Transverse colon (tissue), 4 donors: ENCODE data around the gene PRIMA1. TPM values are rescaled to one million over a fixed set of nuclear protein-coding genes. Genes with fewer than 3 reads are reported as not detected.

Experiments used
- DNase-seq: peaks from one replicate; pipeline ENCODE4 v3.0.0-alpha.2; 2019
- H3K27ac ChIP-seq, 4 donors: fragments of 200-600 bp; sonication (generic); 2 replicates each; pipeline ENCODE4 v1.5.1; 2016 to 2018; ENCODE audit warnings: inconsistent platforms in 4 of 4
- H3K27me3 ChIP-seq: fragments of 200-600 bp; sonication (generic); 2 replicates; pipeline ENCODE4 v1.5.1; 2017; ENCODE audit warnings: inconsistent platforms
- H3K36me3 ChIP-seq, 4 donors: fragments of 200-600 bp; sonication (generic); 2 replicates each; pipeline ENCODE4 v1.5.1; 2017 to 2019; ENCODE audit warnings: inconsistent platforms in 4 of 4
- H3K4me1 ChIP-seq, 4 donors: fragments of 200-600 bp; sonication (generic); 2 replicates each; pipeline ENCODE4 v1.5.1; 2017 to 2020; ENCODE audit warnings: inconsistent platforms in 4 of 4
- H3K4me3 ChIP-seq, 4 donors: fragments of 200-600 bp; sonication (generic); 1 replicate in 1 of 4; 2 replicates in 3 of 4; pipeline versions ENCODE4 v1.5.1 to v1.6.1; 2017 to 2019; ENCODE audit warnings: inconsistent platforms in 4 of 4
- H3K9me3 ChIP-seq, 2 donors: fragments of 200-600 bp; sonication (generic); 2 replicates each; pipeline ENCODE4 v1.5.1; 2017 to 2019; ENCODE audit warnings: inconsistent platforms in 2 of 2
- CTCF ChIP-seq, 5 experiments: fragments of 200-600 bp in 3 of 5; fragments of 450-650 bp in 2 of 5; sonication (generic) in 3 of 5; IDR thresholded peaks; 1 replicate in 2 of 5; 2 replicates in 3 of 5; pipeline ENCODE4 v1.5.1; 2016 to 2017; ENCODE audit warnings: antibody characterized with exemption in 5 of 5, inconsistent platforms in 3 of 5, mild to moderate bottlenecking in 2 of 5, moderate library complexity in 1 of 5
- EP300 ChIP-seq: sonication (generic); formaldehyde crosslinking; IDR thresholded peaks from one replicate; pipeline ENCODE4 v1.6.1; 2017; ENCODE audit warnings: antibody characterized with exemption, low read depth
- POLR2A ChIP-seq: fragments of 450-650 bp; IDR thresholded peaks from one replicate; pipeline ENCODE4 v1.6.1; 2016; ENCODE audit warnings: antibody characterized with exemption, mild to moderate bottlenecking, moderate library complexity
- POLR2AphosphoS5 ChIP-seq, 3 donors: sonication (generic); formaldehyde crosslinking; IDR thresholded peaks; one replicate each; pipeline ENCODE4 v1.6.1; 2016; ENCODE audit warnings: antibody characterized with exemption in 3 of 3
- WGBS, 2 donors: methylation state at CpG; one replicate each; pipeline ENCODE4 v1.1.5; 2018; ENCODE audit warnings: low coverage in 1 of 2; 5-methylcytosine and 5-hydroxymethylcytosine counted together
- in situ Hi-C, 4 donors: fragments of 200-750 bp; cut with MboI; loops; one replicate each; pipeline versions ENCODE4 v1.15.0 to v1.15.1; 2017; ENCODE audit warnings: low sequenced_read_pairs in 3 of 4, low pct_ligation_motif_present in 1 of 4, low pct_unique_long_range_greater_than_20kb in 1 of 4
- intact Hi-C: fragments of 100-400 bp; cut with DNase I; formaldehyde crosslinking; loops from one replicate; pipeline ENCODE4 v1.15.1; 2023; ENCODE audit warnings: low total_unique reads
- total RNA-seq, 4 donors: library from RNA; depleted of rRNA; stranded (reverse); fragments of >200 nt; gene quantifications; one replicate each; pipeline ENCODE4 v1.1.0, GENCODE V29; 2016

PRIMA1 gene
- total RNA-seq, 4 donors from 2014 or later, result 3.0 to 8.2 (median 4.8) TPM

- intact Hi-C loops (loop anchor here (2.0 kb wide), 1 partner anchor 133 kb away; no protein-coding TSS in a partner anchor), in situ Hi-C loops (no loop called here)
- no peak for TF ChIP-seq CTCF (IDR thresholded peaks at IDR 0.05)
- TF ChIP-seq EP300, result no peak
- TF ChIP-seq POLR2A, result no peak
- TF ChIP-seq POLR2AphosphoS5 (IDR thresholded peaks at IDR 0.05), result no peak
- Histone ChIP-seq H3K27ac (peak overlapping the region; percentile 78 to 92 (median 84)), H3K27me3 (peaks cover 33% of the 10 kb centered on the region), H3K4me1 (peaks cover 6 to 14% (median 10%) of the 10 kb centered on the region in 4 donors), H3K4me3 (peak overlapping the region; percentile 34 to 63 (median 52)), H3K36me3 (no peaks in the 10 kb centered on the region), H3K9me3 (no peaks in the 10 kb centered on the region)
- 43% methylated on average over 50 of the region's 52 CpGs; no CpG with 5 or more reads in 1 of the 2 donors for WGBS, 2 donors
- DNase-seq, result no peak
Observed at GRCh38 chr14:93787465-93788292, 606 bp downstream of the PRIMA1 start.

DNA sequence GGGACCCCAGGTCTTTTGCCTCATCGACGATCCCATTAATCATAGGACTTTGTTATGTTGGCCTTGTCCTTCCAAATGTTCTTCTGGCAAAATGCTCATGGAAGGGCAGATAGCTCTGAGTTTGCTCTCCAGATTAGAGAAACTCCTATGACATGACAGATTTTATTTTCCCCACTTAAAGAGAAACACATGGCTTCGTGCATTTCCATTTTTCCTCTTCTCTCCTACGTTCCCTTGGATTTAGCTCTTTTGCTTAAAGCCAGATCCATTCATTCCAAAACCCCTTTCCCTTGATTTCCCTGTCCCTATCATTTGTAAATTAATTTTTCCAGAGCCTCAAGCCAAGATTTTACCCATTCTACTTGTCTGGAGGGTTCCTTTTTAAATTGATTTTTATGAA lies 2.9 kb downstream of the PRIMA1 start:
- no peak for TF ChIP-seq POLR2AphosphoS5 (IDR thresholded peaks at IDR 0.05)
- TF ChIP-seq POLR2A, result no peak
- TF ChIP-seq CTCF (IDR thresholded peaks at IDR 0.05), result no peak
- TF ChIP-seq EP300, result no peak
- H3K4me1 ChIP-seq, result peaks cover 6 to 14% (median 10%) of the 10 kb centered on the region in 4 donors
- peak overlapping the region in 3 of 4 donors; percentile 22 to 92 (median 47) for H3K27ac ChIP-seq
- no peaks in the 10 kb centered on the region for H3K36me3 ChIP-seq
- intact Hi-C loops (no loop called here), in situ Hi-C loops (no loop called here)
- 48 to 58% methylated on average over 4 of the region's 4 CpGs for WGBS, 2 donors
- DNase-seq, result no peak
- H3K9me3 ChIP-seq, result no peaks in the 10 kb centered on the region
- peaks cover 33% of the 10 kb centered on the region for H3K27me3 ChIP-seq
- no peak overlapping the region for H3K4me3 ChIP-seq

GRCh38 chr14:93784878-93785277 lies 3.4 kb downstream of the PRIMA1 start:
- peak overlapping the region in 1 of 4 donors; percentile 92 for H3K27ac ChIP-seq
- in situ Hi-C loops, result no loop called here
- 59% methylated on average over 3 of the region's 3 CpGs; no CpG with 5 or more reads in 1 of the 2 donors for WGBS, 2 donors
- no peak overlapping the region for H3K4me3 ChIP-seq
- peaks cover 28% of the 10 kb centered on the region for H3K27me3 ChIP-seq
- DNase-seq, result no peak
- intact Hi-C loops, result no loop called here
- no peaks in the 10 kb centered on the region for H3K9me3 ChIP-seq
- TF ChIP-seq POLR2A (no peak), EP300 (no peak), CTCF (IDR thresholded peaks at IDR 0.05) (no peak), POLR2AphosphoS5 (IDR thresholded peaks at IDR 0.05) (no peak)
- peaks cover 6 to 11% (median 9%) of the 10 kb centered on the region in 4 donors for H3K4me1 ChIP-seq
- H3K36me3 ChIP-seq, result no peaks in the 10 kb centered on the region

- no peak for DNase-seq
- intact Hi-C loops, result no loop called here
- Histone ChIP-seq H3K36me3 (no peaks in the 10 kb centered on the region), H3K4me1 (peaks cover 0 to 5% (median 2%) of the 10 kb centered on the region in 4 donors), H3K27ac (peak overlapping the region in 1 of 4 donors; percentile 55), H3K4me3 (no peak overlapping the region), H3K9me3 (no peaks in the 10 kb centered on the region), H3K27me3 (no peaks in the 10 kb centered on the region)
- 49 to 67% methylated on average over 3 to 14 of the region's 14 CpGs for WGBS, 2 donors
- TF ChIP-seq POLR2A (no peak), CTCF (IDR thresholded peaks at IDR 0.05) (no peak), EP300 (no peak), POLR2AphosphoS5 (IDR thresholded peaks at IDR 0.05) (no peak)
- in situ Hi-C loops, result no loop called here
Observed at GRCh38 chr14:93780813-93781400, 7.4 kb downstream of the PRIMA1 start.
